Natural killer cell (primary cell): Measurements from ENCODE around the gene ADAM15. TPM values are rescaled to one million over a fixed set of nuclear protein-coding genes. Genes with fewer than 3 reads are reported as not detected.

ENCODE experiments used
- ATAC-seq, 3 donors: fragments of 150-1000 bp in 2 of 3; fragments of 200-7000 bp in 1 of 3; cut with Tn5 transposase; 1 replicate in 1 of 3; 2 replicates in 2 of 3; pipeline ENCODE4 v1.10.0; 2021; ENCODE audit warnings: mild to moderate bottlenecking in 2 of 3, moderate library complexity in 2 of 3
- DNase-seq, 2 donors: peaks; one replicate each; pipeline versions ENCODE4 v3.0.0 to v3.0.0-alpha.2; 2013 to 2021; ENCODE audit warnings: mixed read lengths in 1 of 2
- H3K27ac ChIP-seq: one replicate; pipeline ENCODE4 v1.5.1; 2013; ENCODE audit warnings: mild to moderate bottlenecking, low read length
- H3K27me3 ChIP-seq: one replicate; pipeline ENCODE4 v1.6.1; 2013; ENCODE audit warnings: low read length; ENCODE audit not compliant: control insufficient read depth, insufficient read depth
- H3K36me3 ChIP-seq: one replicate; pipeline ENCODE4 v1.6.1; 2013; ENCODE audit warnings: low read length; ENCODE audit not compliant: control insufficient read depth, insufficient read depth
- H3K4me1 ChIP-seq: one replicate; pipeline ENCODE4 v1.6.1; 2013; ENCODE audit warnings: low read length; ENCODE audit not compliant: control insufficient read depth, insufficient read depth
- H3K4me3 ChIP-seq: one replicate; pipeline ENCODE4 v1.5.1; 2013; ENCODE audit warnings: low read length
- H3K9me3 ChIP-seq: one replicate; pipeline ENCODE4 v1.6.1; 2013; ENCODE audit warnings: low read length; ENCODE audit not compliant: control insufficient read depth, insufficient read depth
- H3K27ac Mint-ChIP-seq, 2 donors: one replicate each; pipeline ENCODE4 v1.8.0; 2022; ENCODE audit warnings: mild to moderate bottlenecking in 2 of 2, mixed read lengths in 2 of 2, moderate library complexity in 1 of 2
- H3K27me3 Mint-ChIP-seq, 2 donors: one replicate each; pipeline ENCODE4 v1.8.0; 2022; ENCODE audit warnings: low read depth in 2 of 2, mixed read lengths in 2 of 2
- H3K36me3 Mint-ChIP-seq: one replicate; pipeline ENCODE4 v1.8.0; 2022; ENCODE audit warnings: mixed read lengths
- H3K4me1 Mint-ChIP-seq, 2 donors: one replicate each; pipeline ENCODE4 v1.8.0; 2022; ENCODE audit warnings: mixed read lengths in 2 of 2
- H3K4me3 Mint-ChIP-seq: one replicate; pipeline ENCODE4 v1.8.0; 2022; ENCODE audit warnings: mild to moderate bottlenecking, moderate library complexity, mixed read lengths
- H3K9me3 Mint-ChIP-seq, 2 donors: one replicate each; pipeline ENCODE4 v1.8.0; 2022; ENCODE audit warnings: mixed read lengths in 2 of 2
- CTCF ChIP-seq: fragments of 200-600 bp; IDR thresholded peaks from one replicate; pipeline ENCODE4 v1.8.0; 2022; ENCODE audit warnings: antibody characterized with exemption
- WGBS: methylation state at CpG from one replicate; pipeline ENCODE4 v1.1.7; 2013; ENCODE audit warnings: missing lambda C conversion rate; ENCODE audit not compliant: insufficient coverage; 5-methylcytosine and 5-hydroxymethylcytosine counted together
- intact Hi-C: fragments of 100-400 bp; cut with micrococcal nuclease; formaldehyde crosslinking; loops from one replicate; pipeline ENCODE4 v1.14.2; 2022
- total RNA-seq, 4 donors: library from RNA; stranded (reverse); fragments of 120-200 nt in 1 of 4; gene quantifications; one replicate each; pipeline versions ENCODE4 v1.2.3 to v1.2.4, GENCODE V29; 2013 to 2022

The ADAM15 gene
- total RNA-seq, 3 donors from 2014 or later (not counting 1 experiment from before 2014, with no cell fraction given) = 54.6 to 83.2 (median 64.7) TPM

- peak overlapping the region; percentile 61 for H3K4me3 ChIP-seq
- H3K4me1 Mint-ChIP-seq = peaks cover 29 to 45% of the 10 kb centered on the region in 2 donors
- WGBS = 2% methylated on average over 29 of the region's 32 CpGs
- no peaks in the 10 kb centered on the region for H3K36me3 Mint-ChIP-seq
- H3K4me3 Mint-ChIP-seq = peak overlapping the region; percentile 94
- intact Hi-C loops = loop anchor here (1.0 to 2.0 kb wide), 5 partner anchors 15 to 526 kb away; partner anchors contain the start of genes EFNA4, KRTCAP2 and TRIM46
- H3K4me1 ChIP-seq = peaks cover 46% of the 10 kb centered on the region
- H3K9me3 Mint-ChIP-seq = no peaks in the 10 kb centered on the region
- ATAC-seq = peak; percentile 10 to 46 (median 28)
- H3K27ac Mint-ChIP-seq = peak overlapping the region; percentile 87 to 96
- H3K9me3 ChIP-seq = no peaks in the 10 kb centered on the region
- H3K27me3 ChIP-seq = peaks cover 36% of the 10 kb centered on the region
- no peaks in the 10 kb centered on the region for H3K36me3 ChIP-seq
- peak; percentile 59 to 84 for DNase-seq
- TF ChIP-seq CTCF = no peak
- peaks cover 16 to 23% of the 10 kb centered on the region in 2 donors for H3K27me3 Mint-ChIP-seq
- H3K27ac ChIP-seq = peak overlapping the region; percentile 88
Measured at GRCh38 chr1:155085504-155086127, 34.5 kb downstream of the ADAM15 start.

GRCh38 chr1:155086128-155086741 is 35.1 kb downstream of the ADAM15 start:
- Histone ChIP-seq H3K36me3 (no peaks in the 10 kb centered on the region), H3K9me3 (no peaks in the 10 kb centered on the region), H3K27ac (no peak overlapping the region), H3K4me3 (peak overlapping the region; percentile 61), H3K27me3 (peaks cover 31% of the 10 kb centered on the region), H3K4me1 (peaks cover 42% of the 10 kb centered on the region)
- Mint-ChIP-seq H3K4me1 (peaks cover 28 to 44% of the 10 kb centered on the region in 2 donors), H3K27ac (peak overlapping the region; percentile 46 to 87), H3K27me3 (peaks cover 14 to 22% of the 10 kb centered on the region in 2 donors), H3K36me3 (no peaks in the 10 kb centered on the region), H3K4me3 (peak overlapping the region; percentile 79), H3K9me3 (no peaks in the 10 kb centered on the region)
- ATAC-seq = peak; percentile 15 to 51 (median 24)
- intact Hi-C loops = no loop called here
- peak; percentile 99 for TF ChIP-seq CTCF
- peak; percentile 82 to 89 for DNase-seq
- 12% methylated on average over 23 of the region's 24 CpGs for WGBS

- intact Hi-C loops = no loop called here
- Mint-ChIP-seq H3K27ac (no peak overlapping the region), H3K4me3 (no peak overlapping the region), H3K27me3 (peaks cover 6 to 16% of the 10 kb centered on the region in 2 donors), H3K4me1 (peaks cover 21 to 37% of the 10 kb centered on the region in 2 donors), H3K9me3 (no peaks in the 10 kb centered on the region), H3K36me3 (no peaks in the 10 kb centered on the region)
- WGBS = 83% methylated on average over 5 of the region's 8 CpGs
- DNase-seq = peak in 1 of 2 donors; percentile 4
- H3K4me3 ChIP-seq = no peak overlapping the region
- ATAC-seq = no peak
- TF ChIP-seq CTCF = no peak
- H3K36me3 ChIP-seq = no peaks in the 10 kb centered on the region
- no peak overlapping the region for H3K27ac ChIP-seq
- H3K4me1 ChIP-seq = peaks cover 41% of the 10 kb centered on the region
- no peaks in the 10 kb centered on the region for H3K9me3 ChIP-seq
- peaks cover 25% of the 10 kb centered on the region for H3K27me3 ChIP-seq
Measured at GRCh38 chr1:155086856-155087535, 35.9 kb downstream of the ADAM15 start.
